ENCODE measurements around the gene SPDEF. TPM values are rescaled to one million over a fixed set of nuclear protein-coding genes. Genes with fewer than 3 reads are reported as not detected.

The SPDEF gene
- total RNA-seq, 1 experiment from 2014 or later: 0.85 TPM

GRCh38 chr6:34587325-34587724 lies 31.2 kb upstream of the SPDEF start:
- BruUV-seq (replicated peaks): TSS peak; percentile 26
- H3K4me1 ChIP-seq (replicated peaks; ENCODE audit: insufficient read depth): peaks cover 31% of the 10 kb centered on the region
- H3K27me3 ChIP-seq (ENCODE audit: insufficient read depth, low read depth): no peaks in the 10 kb centered on the region
- H3K4me3 ChIP-seq: no peak overlapping the region
- TF ChIP-seq EZH2 (IDR thresholded peaks at IDR 0.05; ENCODE audit: low read depth) (no peak), CTCF (conservative IDR thresholded peaks at IDR 0.05) (no peak)
- DNase-seq: peak; percentile 40 to 72
- POLR2A ChIA-PET (ENCODE audit: unreplicated experiment): interaction anchor here (0.6 kb wide), 2 partner anchors 33 to 160 kb away, joined by 3 to 11 read pairs; no protein-coding TSS in a partner anchor
- H3K36me3 ChIP-seq (ENCODE audit: low read depth): no peaks in the 10 kb centered on the region
- H3F3A ChIP-seq (ENCODE audit: insufficient read depth, low read depth): no peaks in the 10 kb centered on the region
- 0 out of 2 replicates have a peak overlapping the region, but pooled peaks have one; percentile 4 for H3K4me2 ChIP-seq
- H3K79me2 ChIP-seq (ENCODE audit: low read depth): peaks cover 18% of the 10 kb centered on the region
- H4K20me1 ChIP-seq (ENCODE audit: insufficient read depth): no peaks in the 10 kb centered on the region; the same call in 1 of the 2 replicates
- H3K9me3 ChIP-seq (ENCODE audit: insufficient read depth, low read depth): no peaks in the 10 kb centered on the region
- H3K27ac ChIP-seq: no peak overlapping the region
- no peaks in the 10 kb centered on the region for H3K9me2 ChIP-seq (ENCODE audit: insufficient read depth)
- CTCF ChIA-PET: interaction anchor here (0.6 kb wide), 1 partner anchor 602 kb away, joined by 7 read pairs; no protein-coding TSS in a partner anchor
- H2AFZ ChIP-seq: no peak overlapping the region
- intact Hi-C loops (cut with micrococcal nuclease; ENCODE audit: unreplicated experiment): no loop called here

GRCh38 chr6:34586327-34587040 lies 30.4 kb upstream of the SPDEF start:
- Histone ChIP-seq H3K36me3 (ENCODE audit: low read depth) (no peaks in the 10 kb centered on the region), H3K4me3 (no peak overlapping the region), H3K4me2 (no peak overlapping the region), H4K20me1 (ENCODE audit: insufficient read depth) (no peaks in the 10 kb centered on the region; the same call in 1 of the 2 replicates), H3F3A (ENCODE audit: insufficient read depth, low read depth) (no peaks in the 10 kb centered on the region), H3K27me3 (ENCODE audit: insufficient read depth, low read depth) (no peaks in the 10 kb centered on the region), H3K27ac (no peak overlapping the region), H2AFZ (no peak overlapping the region), H3K9me2 (ENCODE audit: insufficient read depth) (no peaks in the 10 kb centered on the region), H3K9me3 (ENCODE audit: insufficient read depth, low read depth) (no peaks in the 10 kb centered on the region), H3K4me1 (replicated peaks; ENCODE audit: insufficient read depth) (peaks cover 31% of the 10 kb centered on the region), H3K79me2 (ENCODE audit: low read depth) (peaks cover 9% of the 10 kb centered on the region; the same call in 1 of the 2 replicates)
- intact Hi-C loops (cut with micrococcal nuclease; ENCODE audit: unreplicated experiment): no loop called here
- DNase-seq: no peak
- POLR2A ChIA-PET (ENCODE audit: unreplicated experiment): interaction anchor here (0.6 kb wide), 2 partner anchors 32 to 159 kb away, joined by 3 to 11 read pairs; no protein-coding TSS in a partner anchor
- no peak for TF ChIP-seq EZH2 (IDR thresholded peaks at IDR 0.05; ENCODE audit: low read depth)
- no peak for TF ChIP-seq CTCF (conservative IDR thresholded peaks at IDR 0.05)
- no TSS peak for BruUV-seq (replicated peaks)
- CTCF ChIA-PET: no interaction called here

GRCh38 chr6:34585512-34586061 lies 29.5 kb upstream of the SPDEF start:
- Histone ChIP-seq H3K4me2 (no peak overlapping the region), H2AFZ (no peak overlapping the region), H3F3A (ENCODE audit: insufficient read depth, low read depth) (no peaks in the 10 kb centered on the region), H3K9me2 (ENCODE audit: insufficient read depth) (no peaks in the 10 kb centered on the region), H3K27me3 (ENCODE audit: insufficient read depth, low read depth) (no peaks in the 10 kb centered on the region), H3K79me2 (ENCODE audit: low read depth) (0 out of 2 replicates have a peak, but pooled peaks cover 7% of the 10 kb centered on the region), H3K4me3 (no peak overlapping the region), H3K9me3 (ENCODE audit: insufficient read depth, low read depth) (no peaks in the 10 kb centered on the region), H3K27ac (no peak overlapping the region), H4K20me1 (ENCODE audit: insufficient read depth) (no peaks in the 10 kb centered on the region; the same call in 1 of the 2 replicates), H3K4me1 (replicated peaks; ENCODE audit: insufficient read depth) (peaks cover 31% of the 10 kb centered on the region), H3K36me3 (ENCODE audit: low read depth) (no peaks in the 10 kb centered on the region)
- intact Hi-C loops (cut with micrococcal nuclease; ENCODE audit: unreplicated experiment): no loop called here
- TF ChIP-seq EZH2 (IDR thresholded peaks at IDR 0.05; ENCODE audit: low read depth) (no peak), CTCF (conservative IDR thresholded peaks at IDR 0.05) (no peak)
- ChIA-PET CTCF (no interaction called here), POLR2A (ENCODE audit: unreplicated experiment) (no interaction called here)
- no TSS peak for BruUV-seq (replicated peaks)
- DNase-seq: peak in 1 of 2 experiments; percentile 76
